Measurements from ENCODE around the gene MBP. TPM values are rescaled to one million over a fixed set of nuclear protein-coding genes. Genes with fewer than 3 reads are reported as not detected.

MBP gene
- total RNA-seq, 4 donors from 2014 or later, result 28.6 to 55.0 (median 50.4) TPM

DNA sequence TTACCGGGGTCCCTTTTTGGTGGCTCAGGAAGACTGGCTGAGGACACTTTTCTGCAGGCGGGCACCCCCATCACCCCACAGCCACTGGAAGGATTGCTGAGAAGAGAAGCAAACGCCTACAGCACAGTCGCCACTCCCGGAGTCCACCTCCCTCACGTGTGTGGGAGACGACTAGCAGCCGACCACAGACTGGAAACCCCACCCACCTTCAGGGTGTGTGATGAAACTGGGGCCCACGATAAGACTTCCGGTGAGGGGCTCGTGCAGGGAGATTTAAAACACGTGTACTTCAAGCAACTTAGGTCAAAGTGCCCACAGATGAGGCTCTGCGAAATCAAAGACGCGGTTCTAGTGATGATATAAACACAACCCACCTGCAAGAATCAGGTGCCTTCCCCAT, 26.3 kb downstream of the MBP start:
- Histone ChIP-seq H3K36me3 (no peaks in the 10 kb centered on the region), H3K9me3 (no peaks in the 10 kb centered on the region), H3K27me3 (no peaks in the 10 kb centered on the region), H3K4me1 (peaks cover 58 to 73% of the 10 kb centered on the region in 2 donors), H3K4me3 (no peak overlapping the region), H3K27ac (peak overlapping the region; percentile 70 to 100 (median 92))
- intact Hi-C loops (cut with DNase I; ENCODE audit: low total_unique reads), result no loop called here
- peak in 1 of 2 donors; percentile 22 for DNase-seq
- ATAC-seq, result no peak
- in situ Hi-C loops (cut with MboI; ENCODE audit: low sequenced_read_pairs in 4 of 4), result no loop called here
- TF ChIP-seq POLR2A (IDR thresholded peaks at IDR 0.05), result no peak
- TF ChIP-seq, protein P1, sequence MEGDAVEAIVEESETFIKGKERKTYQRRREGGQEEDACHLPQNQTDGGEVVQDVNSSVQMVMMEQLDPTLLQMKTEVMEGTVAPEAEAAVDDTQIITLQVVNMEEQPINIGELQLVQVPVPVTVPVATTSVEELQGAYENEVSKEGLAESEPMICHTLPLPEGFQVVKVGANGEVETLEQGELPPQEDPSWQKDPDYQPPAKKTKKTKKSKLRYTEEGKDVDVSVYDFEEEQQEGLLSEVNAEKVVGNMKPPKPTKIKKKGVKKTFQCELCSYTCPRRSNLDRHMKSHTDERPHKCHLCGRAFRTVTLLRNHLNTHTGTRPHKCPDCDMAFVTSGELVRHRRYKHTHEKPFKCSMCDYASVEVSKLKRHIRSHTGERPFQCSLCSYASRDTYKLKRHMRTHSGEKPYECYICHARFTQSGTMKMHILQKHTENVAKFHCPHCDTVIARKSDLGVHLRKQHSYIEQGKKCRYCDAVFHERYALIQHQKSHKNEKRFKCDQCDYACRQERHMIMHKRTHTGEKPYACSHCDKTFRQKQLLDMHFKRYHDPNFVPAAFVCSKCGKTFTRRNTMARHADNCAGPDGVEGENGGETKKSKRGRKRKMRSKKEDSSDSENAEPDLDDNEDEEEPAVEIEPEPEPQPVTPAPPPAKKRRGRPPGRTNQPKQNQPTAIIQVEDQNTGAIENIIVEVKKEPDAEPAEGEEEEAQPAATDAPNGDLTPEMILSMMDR (IDR thresholded peaks at IDR 0.05 in 4 of 5, conservative IDR thresholded peaks at IDR 0.05 in 1 of 5), result no peak

DNA sequence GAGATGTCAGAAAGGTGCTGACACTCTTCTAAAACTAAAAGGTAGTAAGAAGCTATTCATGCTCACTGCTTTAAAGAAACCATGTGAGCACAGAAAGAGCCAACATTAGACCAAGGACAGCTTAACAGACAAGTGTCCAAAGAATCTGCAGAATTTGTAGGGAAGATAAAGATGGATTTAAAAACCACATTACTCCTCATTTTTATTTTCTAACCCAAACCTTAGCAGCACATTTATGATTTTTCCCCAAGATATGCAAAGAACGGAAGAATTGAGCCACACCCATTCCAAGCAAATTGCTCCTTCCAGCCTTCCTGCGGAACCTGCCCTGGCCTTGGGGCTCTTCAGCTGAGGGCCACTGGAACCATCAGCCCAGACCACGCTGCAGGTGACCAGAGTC, 26.9 kb downstream of the MBP start:
- ATAC-seq (no peak), DNase-seq (no peak)
- peak overlapping the region in 3 of 4 donors; percentile 85 to 100 (median 86) for H3K27ac ChIP-seq
- TF ChIP-seq, protein P1 (IDR thresholded peaks at IDR 0.05 in 4 of 5, conservative IDR thresholded peaks at IDR 0.05 in 1 of 5), result no peak
- no peak for TF ChIP-seq POLR2A (IDR thresholded peaks at IDR 0.05)
- H3K36me3 ChIP-seq, result no peaks in the 10 kb centered on the region
- H3K27me3 ChIP-seq, result no peaks in the 10 kb centered on the region
- intact Hi-C loops (cut with DNase I; ENCODE audit: low total_unique reads), result no loop called here
- peaks cover 58 to 78% of the 10 kb centered on the region in 2 donors for H3K4me1 ChIP-seq
- in situ Hi-C loops (cut with MboI; ENCODE audit: low sequenced_read_pairs in 4 of 4), result no loop called here
- H3K9me3 ChIP-seq, result no peaks in the 10 kb centered on the region
- H3K4me3 ChIP-seq, result no peak overlapping the region

DNA sequence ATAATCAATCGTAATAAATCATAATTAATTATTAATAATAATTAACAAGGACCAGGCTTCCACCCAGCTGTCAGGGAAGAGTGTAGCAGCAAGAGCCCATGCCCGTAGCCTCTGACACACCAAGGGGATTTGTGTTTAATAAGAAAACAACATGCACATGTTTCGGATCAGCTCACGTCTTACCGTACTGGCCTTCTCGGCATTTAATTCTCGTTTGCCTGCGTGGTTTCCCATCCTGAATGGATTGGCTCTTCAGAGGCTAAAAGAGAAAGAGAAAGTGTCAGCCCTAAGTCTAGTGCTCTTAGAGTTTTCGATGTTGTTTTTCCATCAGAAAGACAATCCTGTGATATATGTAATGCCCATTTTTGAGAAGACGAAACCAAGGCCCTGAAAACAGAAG, 27.6 kb downstream of the MBP start:
- H3K36me3 ChIP-seq, result no peaks in the 10 kb centered on the region
- in situ Hi-C loops (cut with MboI; ENCODE audit: low sequenced_read_pairs in 4 of 4) (no loop called here), intact Hi-C loops (cut with DNase I; ENCODE audit: low total_unique reads) (no loop called here)
- no peaks in the 10 kb centered on the region for H3K27me3 ChIP-seq
- peak overlapping the region; percentile 85 to 100 (median 86) for H3K27ac ChIP-seq
- H3K4me3 ChIP-seq, result no peak overlapping the region
- H3K4me1 ChIP-seq, result peaks cover 64 to 78% of the 10 kb centered on the region in 2 donors
- no peaks in the 10 kb centered on the region for H3K9me3 ChIP-seq
- ATAC-seq (no peak), DNase-seq (no peak)
- TF ChIP-seq POLR2A (IDR thresholded peaks at IDR 0.05), result no peak
- TF ChIP-seq, protein P1 (IDR thresholded peaks at IDR 0.05 in 4 of 5, conservative IDR thresholded peaks at IDR 0.05 in 1 of 5), result no peak

DNA sequence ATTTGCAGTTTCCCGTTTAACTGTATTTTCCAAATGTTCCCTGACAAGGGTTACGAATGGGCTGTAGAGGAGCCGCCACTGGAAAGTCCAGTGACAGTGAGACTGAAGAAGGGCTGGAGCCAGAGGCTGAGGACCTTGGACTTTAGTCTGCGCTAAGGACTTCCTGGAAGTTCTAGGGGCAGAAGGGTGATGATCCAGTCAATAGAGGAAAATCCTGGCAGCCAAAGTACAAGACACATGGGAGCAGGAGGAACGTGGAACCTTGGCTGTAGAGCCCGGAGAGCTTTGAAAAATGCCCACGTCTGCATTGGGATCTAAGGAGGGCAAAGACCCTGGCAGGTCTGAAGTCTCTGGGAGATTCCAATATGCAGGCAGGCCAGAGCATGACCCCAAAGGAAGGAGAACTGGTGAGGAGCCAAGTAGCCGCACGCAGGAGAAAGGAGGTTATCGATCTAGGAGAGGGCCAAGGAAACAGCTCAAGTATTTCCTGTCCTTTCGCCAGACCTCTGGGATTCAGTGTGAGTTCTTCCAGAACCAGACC, 28.5 kb downstream of the MBP start:
- DNase-seq (no peak), ATAC-seq (no peak)
- Histone ChIP-seq H3K4me3 (no peak overlapping the region), H3K27ac (peak overlapping the region; percentile 85 to 100 (median 86)), H3K9me3 (no peaks in the 10 kb centered on the region), H3K27me3 (no peaks in the 10 kb centered on the region), H3K4me1 (peaks cover 71 to 75% of the 10 kb centered on the region in 2 donors), H3K36me3 (no peaks in the 10 kb centered on the region)
- in situ Hi-C loops (cut with MboI; ENCODE audit: low sequenced_read_pairs in 4 of 4), result no loop called here
- intact Hi-C loops (cut with DNase I; ENCODE audit: low total_unique reads), result no loop called here
- TF ChIP-seq, protein P1 (IDR thresholded peaks at IDR 0.05 in 4 of 5, conservative IDR thresholded peaks at IDR 0.05 in 1 of 5), result no peak
- no peak for TF ChIP-seq POLR2A (IDR thresholded peaks at IDR 0.05)

Measured in gastrocnemius medialis (tissue), 4 donors.